K562 (cell line): ENCODE data around the gene TSPOAP1.

Experiments
- ELF1 ChIP-seq: fragments of 200-800 bp; sonication (Bioruptor generic); IDR thresholded peaks from 2 replicates; pipeline ENCODE4 v1.6.1; 2016; ENCODE audit warnings: missing genetic modification characterization, missing compliant biosample characterization
- EZH2 ChIP-seq: IDR thresholded peaks from 2 replicates; pipeline ENCODE4 v1.6.1; 2012; ENCODE audit warnings: low read depth, mild to moderate bottlenecking, inconsistent platforms, low read length, borderline replicate concordance
- HDAC1 ChIP-seq, 2 experiments: fragments of 450-650 bp; IDR thresholded peaks; 2 replicates each; pipeline ENCODE4 v1.6.1; 2016 to 2017; ENCODE audit warnings: inconsistent platforms in 1 of 2, mild to moderate bottlenecking in 1 of 2, moderate library complexity in 1 of 2
- POLR2AphosphoS5 ChIP-seq: IDR thresholded peaks from 2 replicates; pipeline ENCODE4 v1.6.1; 2011; ENCODE audit warnings: mild to moderate bottlenecking, low read depth, low read length, moderate library complexity; ENCODE audit not compliant: control insufficient read depth, insufficient read depth
- RCOR1 ChIP-seq, 2 experiments: IDR thresholded peaks; 2 replicates each; pipeline ENCODE4 v1.6.1; 2012; ENCODE audit warnings: low read depth in 2 of 2, low read length in 2 of 2, borderline replicate concordance in 1 of 2, improper control_type of control experiment in 1 of 2
- SP1 ChIP-seq: sonication (generic); formaldehyde crosslinking; IDR thresholded peaks from 2 replicates; pipeline ENCODE4 v1.8.1; 2022; ENCODE audit warnings: mild to moderate bottlenecking, missing genetic modification reagents
- U2AF1 ChIP-seq: fragments of 200-400 bp; formaldehyde crosslinking; optimal IDR thresholded peaks from 2 replicates; pipeline ENCODE3; 2017; ENCODE audit warnings: mild to moderate bottlenecking, low read depth, low read length, moderate library complexity
- YY1 ChIP-seq, 3 experiments: IDR thresholded peaks; 2 replicates each; pipeline ENCODE4 v1.6.1; 2011; ENCODE audit warnings: low read length in 2 of 3, mild to moderate bottlenecking in 2 of 3, moderate library complexity in 2 of 3, borderline replicate concordance in 1 of 3, control low read depth in 1 of 3, low read depth in 1 of 3; ENCODE audit not compliant: insufficient read depth in 3 of 3, insufficient replicate concordance in 2 of 3, control insufficient read depth in 1 of 3, insufficient read length in 1 of 3; ENCODE audit errors: extremely low read depth in 1 of 3
- ZBTB7A ChIP-seq: IDR thresholded peaks from 2 replicates; pipeline ENCODE4 v1.6.1; 2011; ENCODE audit warnings: low read depth, mild to moderate bottlenecking, low read length, moderate library complexity, borderline replicate concordance; ENCODE audit not compliant: control insufficient read depth
- ZNF165 ChIP-seq: fragments of 250-450 bp; sonication (Bioruptor Pico); IDR thresholded peaks from 2 replicates; pipeline ENCODE4 v1.4.0; 2020; ENCODE audit warnings: borderline replicate concordance
- TF ChIP-seq, protein P1 (sequence below): sonication (generic); formaldehyde crosslinking; IDR thresholded peaks from 2 replicates; pipeline ENCODE4 v1.9.0; 2022; ENCODE audit warnings: mild to moderate bottlenecking, missing genetic modification reagents
- TF ChIP-seq, protein P2 (sequence below), 3 experiments: IDR thresholded peaks in 2 of 3; conservative IDR thresholded peaks in 1 of 3; 2 replicates each; pipeline ENCODE4 v1.5.1; 2011 to 2012; ENCODE audit warnings: low read length in 3 of 3, mild to moderate bottlenecking in 3 of 3, control low read depth in 2 of 3, improper control_type of control experiment in 1 of 3, inconsistent platforms in 1 of 3, low read depth in 1 of 3, mixed read lengths in 1 of 3, moderate library complexity in 1 of 3; ENCODE audit not compliant: insufficient read depth in 2 of 3

DNA sequence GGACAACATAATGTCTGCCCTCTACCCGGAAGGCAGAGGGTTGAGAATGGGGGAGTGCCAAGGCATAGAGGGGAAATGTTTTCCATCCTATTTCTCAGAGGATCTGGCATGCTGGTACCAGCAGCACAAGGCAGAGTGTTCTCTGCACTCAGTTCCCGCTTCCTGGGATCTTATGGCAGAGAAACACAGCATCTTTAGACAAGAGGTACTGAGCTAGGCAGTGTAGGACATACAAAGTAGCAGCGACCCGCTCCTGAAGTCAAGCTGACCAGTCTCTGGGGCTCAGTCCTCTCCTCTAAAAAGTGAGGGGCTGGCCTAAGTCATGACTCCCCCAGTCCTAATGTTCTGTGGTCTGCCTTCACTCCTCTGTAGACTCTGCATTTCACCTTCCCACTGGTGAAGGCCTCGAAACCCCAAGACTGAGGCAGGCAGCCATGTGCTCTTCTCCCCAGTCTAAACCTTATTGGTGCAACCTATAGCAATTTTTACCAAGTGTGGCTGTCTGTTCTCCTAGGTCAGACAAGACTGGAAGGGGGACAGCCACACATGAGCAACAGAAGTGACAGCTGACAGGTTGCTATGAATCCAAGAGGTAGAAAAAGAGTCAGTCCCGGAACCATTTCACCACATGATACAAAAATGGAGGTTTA, 11.3 kb upstream of the TSPOAP1 start:
- TF ChIP-seq POLR2AphosphoS5 (no peak), ZBTB7A (no peak), HDAC1 (IDR thresholded peaks at IDR 0.05) (no peak), ZNF165 (no peak), RCOR1 (IDR thresholded peaks at IDR 0.05; ENCODE audit: borderline replicate concordance in 1 of 2, low read depth in 2 of 2, low read length in 2 of 2) (no peak), U2AF1 (no peak), ELF1 (tag) (no peak), EZH2 (no peak), SP1 (no peak), YY1 (IDR thresholded peaks at IDR 0.05; ENCODE audit: borderline replicate concordance in 1 of 3, control insufficient read depth in 1 of 3, extremely low read depth in 1 of 3, insufficient read depth in 3 of 3, insufficient read length in 1 of 3, insufficient replicate concordance in 2 of 3, low read depth in 1 of 3, low read length in 2 of 3) (peak in 1 of 3 experiments; percentile 13)
- TF ChIP-seq, protein P1, sequence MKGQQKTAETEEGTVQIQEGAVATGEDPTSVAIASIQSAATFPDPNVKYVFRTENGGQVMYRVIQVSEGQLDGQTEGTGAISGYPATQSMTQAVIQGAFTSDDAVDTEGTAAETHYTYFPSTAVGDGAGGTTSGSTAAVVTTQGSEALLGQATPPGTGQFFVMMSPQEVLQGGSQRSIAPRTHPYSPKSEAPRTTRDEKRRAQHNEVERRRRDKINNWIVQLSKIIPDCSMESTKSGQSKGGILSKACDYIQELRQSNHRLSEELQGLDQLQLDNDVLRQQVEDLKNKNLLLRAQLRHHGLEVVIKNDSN (CRISPR knock-in tag) = no peak; the same call in 1 of the 2 replicates
- TF ChIP-seq, protein P2, sequence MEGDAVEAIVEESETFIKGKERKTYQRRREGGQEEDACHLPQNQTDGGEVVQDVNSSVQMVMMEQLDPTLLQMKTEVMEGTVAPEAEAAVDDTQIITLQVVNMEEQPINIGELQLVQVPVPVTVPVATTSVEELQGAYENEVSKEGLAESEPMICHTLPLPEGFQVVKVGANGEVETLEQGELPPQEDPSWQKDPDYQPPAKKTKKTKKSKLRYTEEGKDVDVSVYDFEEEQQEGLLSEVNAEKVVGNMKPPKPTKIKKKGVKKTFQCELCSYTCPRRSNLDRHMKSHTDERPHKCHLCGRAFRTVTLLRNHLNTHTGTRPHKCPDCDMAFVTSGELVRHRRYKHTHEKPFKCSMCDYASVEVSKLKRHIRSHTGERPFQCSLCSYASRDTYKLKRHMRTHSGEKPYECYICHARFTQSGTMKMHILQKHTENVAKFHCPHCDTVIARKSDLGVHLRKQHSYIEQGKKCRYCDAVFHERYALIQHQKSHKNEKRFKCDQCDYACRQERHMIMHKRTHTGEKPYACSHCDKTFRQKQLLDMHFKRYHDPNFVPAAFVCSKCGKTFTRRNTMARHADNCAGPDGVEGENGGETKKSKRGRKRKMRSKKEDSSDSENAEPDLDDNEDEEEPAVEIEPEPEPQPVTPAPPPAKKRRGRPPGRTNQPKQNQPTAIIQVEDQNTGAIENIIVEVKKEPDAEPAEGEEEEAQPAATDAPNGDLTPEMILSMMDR (IDR thresholded peaks at IDR 0.05 in 2 of 3, conservative IDR thresholded peaks at IDR 0.05 in 1 of 3; ENCODE audit: insufficient read depth in 2 of 3, low read depth in 1 of 3, low read length in 3 of 3) = no peak
